ENCODE measurements around the gene ABHD6. TPM values are rescaled to one million over a fixed set of nuclear protein-coding genes. Genes with fewer than 3 reads are reported as not detected.
"Not testable (repeated sequence)": the region's sequence is repeated elsewhere in the genome, so short reads cannot be mapped to it uniquely, and the experiment has no call there.

Gene ABHD6
- total RNA-seq, 1 experiment from 2014 or later, result 3.4 TPM

DNA sequence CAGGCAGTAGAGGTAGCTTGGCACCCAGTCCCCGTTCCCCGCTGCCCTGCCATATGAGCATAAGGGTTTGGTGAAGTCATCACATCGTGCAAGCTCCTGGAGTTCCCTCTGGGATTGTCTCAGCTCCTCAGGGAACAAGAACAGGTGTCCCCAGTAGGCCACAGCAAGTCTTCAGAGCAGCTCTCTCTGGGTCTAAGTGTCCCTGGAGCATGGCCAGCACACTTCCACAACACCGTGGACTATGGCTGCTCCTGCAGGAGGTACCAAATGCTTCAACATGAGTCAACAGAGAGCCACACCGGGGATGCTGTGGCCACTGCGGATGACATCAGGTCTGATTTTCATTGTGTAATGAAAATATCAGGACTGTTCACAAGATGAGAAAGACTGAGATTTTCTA is 23.1 kb downstream of the ABHD6 start:
- no TSS peak for BruUV-seq (replicated peaks)
- Mint-ChIP-seq H3K36me3 (ENCODE audit: insufficient read depth, unreplicated experiment) (peaks cover 18% of the 10 kb centered on the region), H3K27ac (ENCODE audit: low read depth, unreplicated experiment) (no peak overlapping the region), H3K9me3 (ENCODE audit: unreplicated experiment) (no peaks in the 10 kb centered on the region), H3K4me3 (ENCODE audit: unreplicated experiment) (no peak overlapping the region), H3K4me1 (ENCODE audit: insufficient read depth, unreplicated experiment) (peaks cover 5% of the 10 kb centered on the region), H3K27me3 (ENCODE audit: insufficient read depth, unreplicated experiment) (no peaks in the 10 kb centered on the region)
- intact Hi-C loops (cut with micrococcal nuclease), result no loop called here
- peak; percentile 22 for DNase-seq (ENCODE audit: unreplicated experiment)
- TF ChIP-seq, protein P1, sequence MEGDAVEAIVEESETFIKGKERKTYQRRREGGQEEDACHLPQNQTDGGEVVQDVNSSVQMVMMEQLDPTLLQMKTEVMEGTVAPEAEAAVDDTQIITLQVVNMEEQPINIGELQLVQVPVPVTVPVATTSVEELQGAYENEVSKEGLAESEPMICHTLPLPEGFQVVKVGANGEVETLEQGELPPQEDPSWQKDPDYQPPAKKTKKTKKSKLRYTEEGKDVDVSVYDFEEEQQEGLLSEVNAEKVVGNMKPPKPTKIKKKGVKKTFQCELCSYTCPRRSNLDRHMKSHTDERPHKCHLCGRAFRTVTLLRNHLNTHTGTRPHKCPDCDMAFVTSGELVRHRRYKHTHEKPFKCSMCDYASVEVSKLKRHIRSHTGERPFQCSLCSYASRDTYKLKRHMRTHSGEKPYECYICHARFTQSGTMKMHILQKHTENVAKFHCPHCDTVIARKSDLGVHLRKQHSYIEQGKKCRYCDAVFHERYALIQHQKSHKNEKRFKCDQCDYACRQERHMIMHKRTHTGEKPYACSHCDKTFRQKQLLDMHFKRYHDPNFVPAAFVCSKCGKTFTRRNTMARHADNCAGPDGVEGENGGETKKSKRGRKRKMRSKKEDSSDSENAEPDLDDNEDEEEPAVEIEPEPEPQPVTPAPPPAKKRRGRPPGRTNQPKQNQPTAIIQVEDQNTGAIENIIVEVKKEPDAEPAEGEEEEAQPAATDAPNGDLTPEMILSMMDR (IDR thresholded peaks at IDR 0.05; ENCODE audit: unreplicated experiment), result no peak
- ChIA-PET CTCF (interaction anchor here (0.6 to 1.5 kb wide), 2 partner anchors 44 to 134 kb away, joined by 3 to 4 read pairs; no protein-coding TSS in a partner anchor), POLR2A (interaction anchor here (0.7 to 1.0 kb wide), 2 partner anchors 11 to 13 kb away, joined by 3 read pairs; no protein-coding TSS in a partner anchor)

DNA sequence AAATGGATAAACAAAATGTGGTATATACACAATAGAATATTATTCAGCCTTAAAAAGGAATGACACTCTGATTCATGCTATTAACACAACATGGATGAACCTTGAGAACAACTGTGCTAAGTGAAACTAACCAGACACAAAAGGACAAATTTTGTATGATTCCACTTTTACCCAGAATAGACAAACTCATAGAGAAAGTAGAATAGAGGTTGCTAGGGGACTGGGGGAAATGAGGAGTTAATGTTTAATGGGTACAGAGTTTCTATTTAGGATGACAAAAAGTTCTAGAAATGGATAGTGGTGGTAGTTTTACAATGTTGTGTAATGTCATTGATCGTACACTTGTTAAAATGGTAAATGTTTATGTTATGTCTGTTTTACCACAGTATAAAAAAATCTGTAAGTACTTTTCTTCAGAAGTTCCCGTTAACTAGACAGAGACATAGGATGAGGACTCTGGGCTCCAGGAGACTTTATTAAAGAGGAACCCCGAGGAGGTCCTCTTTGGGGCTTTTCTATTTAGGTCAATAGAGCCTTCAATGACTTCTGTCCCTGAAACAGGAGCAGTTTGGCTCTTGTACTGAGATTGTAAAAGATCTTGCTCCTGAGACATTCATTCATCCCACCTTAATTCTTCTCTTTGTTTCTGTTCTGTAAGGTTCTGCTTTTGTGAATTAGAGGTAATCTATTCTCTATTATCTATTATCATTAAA is 24.5 kb downstream of the ABHD6 start:
- no peak for DNase-seq (ENCODE audit: unreplicated experiment)
- H3K4me3 Mint-ChIP-seq (ENCODE audit: unreplicated experiment), result no peak overlapping the region
- CTCF ChIA-PET, result no interaction called here
- no TSS peak for BruUV-seq (replicated peaks)
- H3K4me1 Mint-ChIP-seq (ENCODE audit: insufficient read depth, unreplicated experiment), result no peaks in the 10 kb centered on the region
- no peaks in the 10 kb centered on the region for H3K27me3 Mint-ChIP-seq (ENCODE audit: insufficient read depth, unreplicated experiment)
- H3K9me3 Mint-ChIP-seq (ENCODE audit: unreplicated experiment), result no peaks in the 10 kb centered on the region
- POLR2A ChIA-PET, result interaction anchor here (1.4 kb wide), 1 partner anchor 11 kb away, joined by 4 read pairs; no protein-coding TSS in a partner anchor
- H3K36me3 Mint-ChIP-seq (ENCODE audit: insufficient read depth, unreplicated experiment), result peaks cover 7% of the 10 kb centered on the region
- TF ChIP-seq, protein P1 (IDR thresholded peaks at IDR 0.05; ENCODE audit: unreplicated experiment), result no peak
- no peak overlapping the region for H3K27ac Mint-ChIP-seq (ENCODE audit: low read depth, unreplicated experiment)
- intact Hi-C loops (cut with micrococcal nuclease), result no loop called here

DNA sequence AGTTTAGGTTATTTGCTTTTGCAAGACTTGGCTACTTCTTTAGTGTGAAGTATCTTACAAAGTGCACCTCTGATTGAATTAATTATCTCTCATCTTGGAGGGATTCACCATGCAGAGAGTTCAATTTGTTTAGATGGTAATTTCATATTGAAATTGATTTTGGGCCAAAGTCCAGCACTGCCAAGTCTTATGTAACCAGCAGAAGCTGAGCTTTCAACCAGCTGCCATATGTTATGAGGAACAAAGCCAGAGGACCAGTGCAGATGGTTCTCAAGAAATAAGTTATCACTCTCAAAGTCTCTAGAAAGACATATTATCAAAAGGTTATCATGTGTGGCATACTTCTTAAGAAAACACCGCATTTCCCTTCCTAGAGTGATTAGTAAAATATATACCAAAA is 29.0 kb downstream of the ABHD6 start:
- intact Hi-C loops (cut with micrococcal nuclease), result no loop called here
- H3K27ac Mint-ChIP-seq (ENCODE audit: low read depth, unreplicated experiment), result no peak overlapping the region
- peaks cover 5% of the 10 kb centered on the region for H3K36me3 Mint-ChIP-seq (ENCODE audit: insufficient read depth, unreplicated experiment)
- DNase-seq (ENCODE audit: unreplicated experiment), result no peak
- BruUV-seq (replicated peaks), result no TSS peak
- no peaks in the 10 kb centered on the region for H3K27me3 Mint-ChIP-seq (ENCODE audit: insufficient read depth, unreplicated experiment)
- no peak overlapping the region for H3K4me3 Mint-ChIP-seq (ENCODE audit: unreplicated experiment)
- TF ChIP-seq, protein P1 (IDR thresholded peaks at IDR 0.05; ENCODE audit: unreplicated experiment), result no peak
- H3K9me3 Mint-ChIP-seq (ENCODE audit: unreplicated experiment), result no peaks in the 10 kb centered on the region
- ChIA-PET CTCF (interaction anchor here (1.2 kb wide), 1 partner anchor 36 kb away, joined by 3 read pairs; no protein-coding TSS in a partner anchor), POLR2A (interaction anchor here (0.9 kb wide), 1 partner anchor 33 kb away, joined by 3 read pairs; no protein-coding TSS in a partner anchor)
- H3K4me1 Mint-ChIP-seq (ENCODE audit: insufficient read depth, unreplicated experiment), result peaks cover 6% of the 10 kb centered on the region

DNA sequence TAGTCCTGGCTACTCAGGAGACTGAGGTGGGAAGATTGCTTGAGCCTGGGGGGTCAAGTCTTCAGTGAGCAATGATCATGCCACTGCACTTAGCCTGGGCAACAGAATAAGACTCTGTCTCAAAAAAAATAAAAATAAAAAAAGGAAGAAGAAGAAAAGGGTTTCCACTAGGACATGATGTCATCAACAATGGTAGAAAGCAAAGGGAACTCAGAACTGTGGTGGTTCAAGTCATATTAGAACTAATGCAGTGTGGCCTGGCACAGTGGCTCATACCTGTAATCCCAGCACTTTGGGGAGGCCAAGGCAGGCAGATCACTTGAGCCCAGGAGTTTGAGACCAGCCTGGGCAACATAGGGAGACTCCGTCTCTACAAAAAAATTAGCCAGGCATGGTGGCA is 30.0 kb downstream of the ABHD6 start:
- BruUV-seq (replicated peaks); CTCF ChIA-PET: not testable (repeated sequence)

More for the DNA sequence above, 30.0 kb downstream of the ABHD6 start:
- H3K4me3 Mint-ChIP-seq (ENCODE audit: unreplicated experiment); H3K9me3 Mint-ChIP-seq (ENCODE audit: unreplicated experiment); H3K36me3 Mint-ChIP-seq (ENCODE audit: insufficient read depth, unreplicated experiment); POLR2A ChIA-PET; H3K27ac Mint-ChIP-seq (ENCODE audit: low read depth, unreplicated experiment); DNase-seq (ENCODE audit: unreplicated experiment); intact Hi-C loops (cut with micrococcal nuclease); H3K27me3 Mint-ChIP-seq (ENCODE audit: insufficient read depth, unreplicated experiment): not testable (repeated sequence)
- H3K4me1 Mint-ChIP-seq (ENCODE audit: insufficient read depth, unreplicated experiment), result peaks cover 14% of the 10 kb centered on the region

Data from MCF 10A (cell line).